Psoas muscle (tissue), 8 donors: ENCODE data around the gene TAPT1. TPM values are rescaled to one million over a fixed set of nuclear protein-coding genes. Genes with fewer than 3 reads are reported as not detected.
A peak's percentile ranks its signal among the peaks of the same experiment; 100 is the strongest.

Experiments
- ATAC-seq, 4 donors: fragments of 200-7000 bp; cut with Tn5 transposase; one replicate each; pipeline ENCODE4 v1.9.1; 2020; ENCODE audit warnings: moderate library complexity in 3 of 4, mild to moderate bottlenecking in 2 of 4
- DNase-seq, 2 donors: peaks; one replicate each; pipeline ENCODE4 v3.0.0-alpha.2; 2020
- H3K27ac ChIP-seq: fragments of 200-600 bp; one replicate; pipeline ENCODE4 v1.8.0; 2022
- H3K27me3 ChIP-seq, 3 donors: fragments of 200-600 bp in 1 of 3; one replicate each; pipeline versions ENCODE4 v1.6.1 to v1.8.0; 2013 to 2022; ENCODE audit warnings: low read length in 2 of 3, mild to moderate bottlenecking in 2 of 3, moderate library complexity in 1 of 3; ENCODE audit not compliant: insufficient read depth in 3 of 3
- H3K36me3 ChIP-seq, 2 donors: fragments of 200-600 bp in 1 of 2; one replicate each; pipeline versions ENCODE4 v1.6.1 to v1.8.0; 2013 to 2022; ENCODE audit warnings: low read depth in 1 of 2, mild to moderate bottlenecking in 1 of 2, moderate library complexity in 1 of 2; ENCODE audit not compliant: insufficient read depth in 1 of 2
- H3K4me1 ChIP-seq: fragments of 200-600 bp; one replicate; pipeline ENCODE4 v1.8.0; 2022
- H3K4me3 ChIP-seq: fragments of 200-600 bp; one replicate; pipeline ENCODE4 v1.8.0; 2022; ENCODE audit warnings: mild to moderate bottlenecking
- H3K9me3 ChIP-seq: fragments of 200-600 bp; one replicate; pipeline ENCODE4 v1.8.0; 2022
- WGBS, 3 donors: extraction: QIAGEN DNeasy Blood & Tissue Kit; methylation state at CpG; one replicate each; pipeline versions ENCODE4 v1.1.6 to v1.1.7; 2013; 5-methylcytosine and 5-hydroxymethylcytosine counted together
- intact Hi-C, 2 donors: fragments of 100-400 bp; cut with DNase I; formaldehyde crosslinking; loops; one replicate each; pipeline versions ENCODE4 v1.11.0 to v1.14.2; 2022
- polyA plus RNA-seq, 3 donors: library from polyadenylated mRNA; stranded (reverse); fragments of 200-250 nt; gene quantifications; one replicate each; pipeline ENCODE4 v1.2.3, GENCODE V29; 2013
- total RNA-seq, 4 donors: library from RNA; stranded (reverse); fragmentation: NEBNext Ultra II Directional in 2 of 4; extraction: Animal tissue kit (Norgen Biotek cat#: 25700) in 2 of 4; gene quantifications; one replicate each; pipeline versions ENCODE4 v1.2.1 to v1.2.4, GENCODE V29; 2021 to 2023
- TF ChIP-seq, protein P1 (sequence below): fragments of 200-600 bp; IDR thresholded peaks from one replicate; pipeline ENCODE4 v1.8.0; 2022; ENCODE audit warnings: antibody characterized with exemption
- donor health status: healthy with polysubstance abuse.
- donor health status: DM: no; HTN: no; CAD: no; lungs with moderate emphysema.
- donor health status: Bipolar disorder and iron deficiency.
- donor health status: healthy.
- donor health status: DM: yes; HTN: yes; CAD: no.
- donor health status: DM: no; HTN: no; CAD: no.
- donor health status: DM: no; HTN: no; CAD: no.
- donor health status: DM: yes; HTN: yes; CAD: no.

Gene TAPT1
- total and polyA plus RNA-seq, 7 donors = 14.2 to 101 (median 46.9) TPM

DNA sequence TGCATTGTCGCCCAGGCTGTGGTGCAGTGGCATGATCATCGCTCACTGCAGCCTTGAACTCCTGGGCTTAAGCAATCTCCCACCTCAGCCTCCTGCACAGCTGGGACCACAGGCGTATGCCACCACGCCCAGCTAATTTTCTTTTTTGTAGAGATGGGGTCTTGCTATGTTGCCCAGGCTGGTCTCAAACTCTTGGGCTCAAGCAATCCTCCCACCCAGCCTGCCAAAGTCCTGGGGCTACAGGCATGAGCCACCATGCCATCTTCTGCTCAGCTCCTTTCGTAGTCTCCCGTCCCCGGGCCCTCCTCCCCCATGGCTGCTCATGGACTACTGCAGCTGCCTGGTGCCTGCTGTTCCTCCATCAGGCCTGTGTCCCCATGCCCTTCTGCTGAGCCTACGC is 58.1 kb downstream of the TAPT1 start:
- intact Hi-C loops = no loop called here
- DNase-seq (no peak), ATAC-seq (no peak)
- Histone ChIP-seq H3K27ac (no peak overlapping the region), H3K4me3 (no peak overlapping the region), H3K27me3 (no peaks in the 10 kb centered on the region), H3K9me3 (no peaks in the 10 kb centered on the region), H3K4me1 (no peaks in the 10 kb centered on the region), H3K36me3 (peaks cover 6 to 97% of the 10 kb centered on the region in 2 donors)
- TF ChIP-seq, protein P1, sequence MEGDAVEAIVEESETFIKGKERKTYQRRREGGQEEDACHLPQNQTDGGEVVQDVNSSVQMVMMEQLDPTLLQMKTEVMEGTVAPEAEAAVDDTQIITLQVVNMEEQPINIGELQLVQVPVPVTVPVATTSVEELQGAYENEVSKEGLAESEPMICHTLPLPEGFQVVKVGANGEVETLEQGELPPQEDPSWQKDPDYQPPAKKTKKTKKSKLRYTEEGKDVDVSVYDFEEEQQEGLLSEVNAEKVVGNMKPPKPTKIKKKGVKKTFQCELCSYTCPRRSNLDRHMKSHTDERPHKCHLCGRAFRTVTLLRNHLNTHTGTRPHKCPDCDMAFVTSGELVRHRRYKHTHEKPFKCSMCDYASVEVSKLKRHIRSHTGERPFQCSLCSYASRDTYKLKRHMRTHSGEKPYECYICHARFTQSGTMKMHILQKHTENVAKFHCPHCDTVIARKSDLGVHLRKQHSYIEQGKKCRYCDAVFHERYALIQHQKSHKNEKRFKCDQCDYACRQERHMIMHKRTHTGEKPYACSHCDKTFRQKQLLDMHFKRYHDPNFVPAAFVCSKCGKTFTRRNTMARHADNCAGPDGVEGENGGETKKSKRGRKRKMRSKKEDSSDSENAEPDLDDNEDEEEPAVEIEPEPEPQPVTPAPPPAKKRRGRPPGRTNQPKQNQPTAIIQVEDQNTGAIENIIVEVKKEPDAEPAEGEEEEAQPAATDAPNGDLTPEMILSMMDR = no peak
- WGBS, 3 donors = 96 to 98% (median 97%) methylated on average over 8 of the region's 8 CpGs

DNA sequence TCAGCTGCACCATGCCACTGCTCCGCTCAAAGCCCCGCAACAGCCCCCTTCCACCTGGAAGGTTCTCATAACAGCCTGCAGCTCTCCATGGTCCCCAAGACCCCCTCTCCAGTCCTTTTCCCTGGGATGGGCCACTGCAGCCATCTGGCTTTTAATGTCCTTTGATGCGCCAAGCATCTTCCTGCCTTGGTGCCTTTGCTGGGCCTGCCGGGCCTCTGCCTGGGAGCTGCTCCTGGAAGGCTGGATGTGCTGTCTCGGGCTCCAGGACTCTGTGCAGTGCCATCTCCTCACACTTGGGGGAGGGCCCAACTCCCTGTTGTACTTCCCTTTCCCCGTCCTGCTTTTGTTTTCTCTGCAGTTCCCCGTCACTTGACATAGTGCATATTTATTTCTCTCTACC is 60.3 kb downstream of the TAPT1 start:
- intact Hi-C loops = no loop called here
- WGBS, 3 donors = 92 to 94% (median 92%) methylated on average over 7 of the region's 7 CpGs
- Histone ChIP-seq H3K36me3 (peaks cover 6 to 89% of the 10 kb centered on the region in 2 donors), H3K9me3 (no peaks in the 10 kb centered on the region), H3K4me3 (no peak overlapping the region), H3K4me1 (no peaks in the 10 kb centered on the region), H3K27ac (no peak overlapping the region), H3K27me3 (no peaks in the 10 kb centered on the region)
- no peak for DNase-seq
- TF ChIP-seq, protein P1 = no peak
- ATAC-seq = no peak

DNA sequence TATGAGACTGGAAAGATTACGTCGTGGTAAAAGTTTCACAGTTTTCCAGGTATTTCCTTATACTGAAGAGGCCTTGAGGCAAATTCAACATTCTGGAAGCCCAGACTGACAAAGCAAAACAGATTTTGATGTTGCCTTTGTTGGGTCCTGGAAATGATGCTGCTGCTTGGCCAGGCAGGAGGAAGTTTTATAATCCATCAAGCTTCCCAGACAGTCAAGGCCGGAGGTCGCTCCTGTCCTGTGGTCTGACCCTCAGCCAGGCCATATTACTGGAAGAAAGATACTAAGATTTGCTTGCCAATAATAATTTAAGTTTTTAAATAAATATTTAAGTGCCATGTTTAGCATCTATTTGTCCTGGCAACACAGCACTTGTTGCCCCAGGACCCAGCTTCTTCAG is 63.4 kb downstream of the TAPT1 start:
- TF ChIP-seq, protein P1 = no peak
- H3K27me3 ChIP-seq = no peaks in the 10 kb centered on the region
- peaks cover 2 to 59% of the 10 kb centered on the region in 2 donors for H3K36me3 ChIP-seq
- DNase-seq (no peak), ATAC-seq (no peak)
- H3K27ac ChIP-seq = no peak overlapping the region
- H3K4me1 ChIP-seq = no peaks in the 10 kb centered on the region
- WGBS, 3 donors = 85 to 96% (median 90%) methylated on average over 4 of the region's 4 CpGs
- intact Hi-C loops = loop anchor here in 1 of 2 donors (5.0 kb wide), 1 partner anchor 136 kb away; no protein-coding TSS in a partner anchor
- no peak overlapping the region for H3K4me3 ChIP-seq
- H3K9me3 ChIP-seq = no peaks in the 10 kb centered on the region

DNA sequence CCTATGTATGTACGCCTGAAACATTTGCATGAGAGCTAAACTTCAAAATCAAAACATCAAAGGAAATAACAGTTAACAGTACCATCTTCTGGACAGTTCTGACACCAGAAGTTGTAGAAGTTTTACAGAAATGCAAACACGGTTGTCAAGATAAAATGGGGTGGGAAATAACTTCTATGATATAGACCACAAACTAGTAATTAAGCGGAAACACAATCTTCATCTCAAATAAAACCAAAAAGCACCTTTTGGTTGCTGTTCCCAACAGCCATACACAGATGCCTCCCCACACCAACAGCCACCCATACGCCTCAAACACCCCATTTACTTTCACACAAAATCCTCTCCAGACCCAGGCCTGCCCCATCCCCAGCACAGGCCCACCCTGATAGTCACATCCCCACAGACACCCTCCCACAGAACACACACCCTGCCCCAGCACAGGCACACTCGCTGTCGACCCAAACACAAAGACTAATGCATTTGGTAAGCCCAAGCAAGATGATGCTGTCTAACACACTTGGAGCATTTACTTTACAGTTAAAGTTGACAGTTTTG is 64.3 kb downstream of the TAPT1 start:
- Histone ChIP-seq H3K27me3 (no peaks in the 10 kb centered on the region), H3K27ac (no peak overlapping the region), H3K4me3 (no peak overlapping the region), H3K4me1 (no peaks in the 10 kb centered on the region), H3K36me3 (peaks cover 2 to 49% of the 10 kb centered on the region in 2 donors), H3K9me3 (no peaks in the 10 kb centered on the region)
- intact Hi-C loops = loop anchor here in 1 of 2 donors (5.0 kb wide), 1 partner anchor 135 kb away; no protein-coding TSS in a partner anchor
- 76 to 78% (median 77%) methylated on average over 6 of the region's 6 CpGs for WGBS, 3 donors
- DNase-seq (no peak), ATAC-seq (no peak)
- TF ChIP-seq, protein P1 = peak; percentile 5

DNA sequence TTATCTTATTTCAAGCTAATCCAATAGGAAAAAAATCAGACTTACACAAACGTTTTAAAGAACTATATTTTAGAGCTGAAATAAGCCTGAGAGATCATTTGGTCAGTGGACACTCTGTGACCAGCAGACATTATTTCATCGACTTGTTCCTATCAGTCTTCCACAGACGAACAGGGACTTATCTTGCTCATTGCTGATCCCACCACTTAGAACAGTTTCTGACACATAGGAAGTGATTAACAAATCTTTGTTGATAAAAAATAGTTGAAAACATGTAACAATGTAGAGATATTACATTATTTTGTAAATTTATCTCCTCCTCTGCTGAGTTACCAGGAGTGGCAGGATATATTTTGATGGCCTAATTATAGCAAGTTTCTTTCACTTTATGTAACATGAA is 65.8 kb downstream of the TAPT1 start:
- TF ChIP-seq, protein P1 = no peak
- 80 to 91% (median 88%) methylated on average over 3 of the region's 3 CpGs for WGBS, 3 donors
- Histone ChIP-seq H3K27ac (no peak overlapping the region), H3K36me3 (peaks cover 0 to 36% of the 10 kb centered on the region in 2 donors), H3K4me3 (no peak overlapping the region), H3K9me3 (no peaks in the 10 kb centered on the region), H3K4me1 (no peaks in the 10 kb centered on the region), H3K27me3 (no peaks in the 10 kb centered on the region)
- ATAC-seq (no peak), DNase-seq (no peak)
- intact Hi-C loops = loop anchor here in 1 of 2 donors (5.0 kb wide), 1 partner anchor 133 kb away; no protein-coding TSS in a partner anchor
